Measurements from ENCODE around the gene KLHL12. TPM values are rescaled to one million over a fixed set of nuclear protein-coding genes. Genes with fewer than 3 reads are reported as not detected.

Gene KLHL12
- polyA plus RNA-seq, 1 donor from 2014 or later = 62.8 TPM

- Histone ChIP-seq H3K27ac (ENCODE audit: low read length) (peak within 1 kb of the TSS; percentile 91), H3K9me2 (ENCODE audit: insufficient read depth, low read length) (no peaks in the 10 kb centered on the region), H2AFZ (ENCODE audit: low read depth, low read length) (peak within 1 kb of the TSS; percentile 67)
These were observed 38.3 kb downstream of the KLHL12 start, which contains the start of gene RABIF for GRCh38 chr1:202888531-202889360. TSS of gene RABIF (minus strand) at chr1:202889149. CDS start at chr1:202889098, 51 bp downstream.

More at GRCh38 chr1:202888531-202889360, 38.3 kb downstream of the KLHL12 start, which contains the start of gene RABIF:
- no peaks in the 10 kb centered on the region for H3F3A ChIP-seq (ENCODE audit: insufficient read depth, low read length, poor library complexity, severe bottlenecking)
- H3K9ac ChIP-seq (ENCODE audit: low read length) = peak within 1 kb of the TSS; percentile 88
- peak within 1 kb of the TSS; percentile 83 for H3K4me3 ChIP-seq (ENCODE audit: low read length)
- H3K4me2 ChIP-seq (ENCODE audit: low read length) = peak within 1 kb of the TSS; percentile 98
- TF ChIP-seq REST (IDR thresholded peaks at IDR 0.05; ENCODE audit: borderline replicate concordance) = peak; percentile 87
- TF ChIP-seq TAF1 (IDR thresholded peaks at IDR 0.05; ENCODE audit: low read depth) = peak; percentile 92
- TF ChIP-seq POLR2AphosphoS5 (IDR thresholded peaks at IDR 0.05) = peak; percentile 100
- TF ChIP-seq EP300 (conservative IDR thresholded peaks at IDR 0.05; ENCODE audit: poor library complexity, severe bottlenecking) = peak; percentile 31
- peak; percentile 65 for TF ChIP-seq CTCF (IDR thresholded peaks at IDR 0.05; ENCODE audit: poor library complexity, severe bottlenecking)
- peak; percentile 83 for TF ChIP-seq MXI1 (conservative IDR thresholded peaks at IDR 0.05; ENCODE audit: poor library complexity, severe bottlenecking)
- TF ChIP-seq RAD21 (conservative IDR thresholded peaks at IDR 0.05) = peak; percentile 66
- TF ChIP-seq SMC3 (conservative IDR thresholded peaks at IDR 0.05; ENCODE audit: poor library complexity) = peak; percentile 70
- TF ChIP-seq EZH2 (IDR thresholded peaks at IDR 0.05; ENCODE audit: borderline replicate concordance, insufficient read depth, low read length, poor library complexity, severe bottlenecking) = no peak
- no peaks in the 10 kb centered on the region for H3K9me3 ChIP-seq (ENCODE audit: low read length)
- peaks cover 17% of the 10 kb centered on the region for H3K79me2 ChIP-seq (replicated peaks; ENCODE audit: insufficient read depth, low read length)
- H4K20me1 ChIP-seq (ENCODE audit: insufficient read depth) = no peaks in the 10 kb centered on the region
- H3K27me3 ChIP-seq (ENCODE audit: insufficient read depth, low read depth, low read length) = no peaks in the 10 kb centered on the region
- H3K36me3 ChIP-seq (ENCODE audit: insufficient read depth, low read length) = no peaks in the 10 kb centered on the region
